HL-60 (cell line): Measurements from ENCODE around the gene C14orf93.
"Not testable (repeated sequence)": the region's sequence is repeated elsewhere in the genome, so short reads cannot be mapped to it uniquely, and the experiment has no call there.

ENCODE experiments used
- DNase-seq, 2 experiments: peaks; one replicate each; pipeline ENCODE4 v3.0.0-alpha.2; 2010 to 2020; ENCODE audit warnings: low read depth in 1 of 2, low spot score in 1 of 2
- H3K27ac ChIP-seq: fragments of 250-450 bp; sonication (Bioruptor Pico); replicated peaks from 2 replicates; pipeline ENCODE4 v1.5.1; 2020; ENCODE audit warnings: mild to moderate bottlenecking, moderate library complexity
- H3K27me3 ChIP-seq: fragments of 250-450 bp; sonication (Bioruptor Pico); 2 replicates; pipeline ENCODE4 v1.5.1; 2021; ENCODE audit warnings: mild to moderate bottlenecking, moderate library complexity; ENCODE audit not compliant: insufficient read depth, poor library complexity, severe bottlenecking
- H3K4me3 ChIP-seq: replicated peaks from 2 replicates; pipeline ENCODE4 v1.5.1; 2011; ENCODE audit warnings: mild to moderate bottlenecking, control low read depth, low read length; ENCODE audit not compliant: insufficient read depth
- CTCF ChIP-seq: IDR thresholded peaks from one replicate; pipeline ENCODE4 v1.5.1; 2011; ENCODE audit warnings: low read length, control low read depth, inconsistent platforms; ENCODE audit not compliant: insufficient read depth
- GABPA ChIP-seq: IDR thresholded peaks from 2 replicates; pipeline ENCODE4 v1.6.1; 2012; ENCODE audit warnings: low read depth
- POLR2AphosphoS5 ChIP-seq: IDR thresholded peaks from 2 replicates; pipeline ENCODE4 v1.6.1; 2012; ENCODE audit warnings: low read depth
- REST ChIP-seq: IDR thresholded peaks from 2 replicates; pipeline ENCODE4 v1.6.1; 2012; ENCODE audit warnings: low read depth; ENCODE audit not compliant: insufficient replicate concordance
- SPI1 ChIP-seq: IDR thresholded peaks from 2 replicates; pipeline ENCODE4 v1.6.1; 2012; ENCODE audit warnings: low read depth, mild to moderate bottlenecking, borderline replicate concordance

Gene C14orf93

DNA sequence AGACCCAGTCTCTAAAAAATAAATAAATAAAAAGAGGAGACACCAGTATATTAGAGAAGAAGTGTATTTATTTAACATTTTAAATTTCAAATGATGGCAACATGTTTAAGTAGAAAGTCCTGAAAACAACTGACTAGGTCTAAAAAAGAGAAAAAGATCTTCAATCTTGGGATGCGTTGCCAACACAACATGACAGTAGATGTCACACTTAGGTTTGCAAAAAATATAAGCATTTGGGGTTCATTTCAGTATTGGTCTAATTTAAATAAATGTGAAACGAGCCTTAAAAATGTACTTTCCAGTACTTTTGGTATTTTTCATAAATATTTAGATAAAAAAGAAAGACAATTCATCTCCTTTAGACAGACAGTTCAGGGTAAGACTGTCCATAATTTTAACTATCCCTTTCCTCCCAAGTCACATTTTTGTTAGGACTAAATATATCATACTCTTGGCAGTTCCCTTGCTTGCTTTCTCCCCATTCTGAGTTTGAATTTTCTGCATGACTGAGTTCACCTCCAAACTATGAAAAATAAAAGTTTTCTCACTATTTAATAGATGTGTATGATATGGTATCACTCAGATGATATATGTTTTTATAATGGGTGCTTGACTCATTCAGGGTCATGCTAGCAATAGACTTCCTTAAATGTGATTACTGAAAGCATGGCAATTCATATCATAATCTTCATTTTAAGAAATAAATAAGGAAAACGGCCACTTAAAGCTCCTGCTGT, 4.3 kb downstream of the C14orf93 start:
- DNase-seq = no peak
- no peak overlapping the region for H3K4me3 ChIP-seq
- TF ChIP-seq SPI1 = peak; percentile 49; the same call in 1 of the 2 replicates
- no peak for TF ChIP-seq CTCF
- peak overlapping the region; percentile 89 for H3K27ac ChIP-seq
- H3K27me3 ChIP-seq = no peaks in the 10 kb centered on the region

- not testable (repeated sequence) for H3K27ac ChIP-seq, H3K4me3 ChIP-seq, DNase-seq, H3K27me3 ChIP-seq
Observed at GRCh38 chr14:23004274-23004673, 5.7 kb downstream of the C14orf93 start.

GRCh38 chr14:23002592-23002991, 7.4 kb downstream of the C14orf93 start:
- H3K27me3 ChIP-seq = no peaks in the 10 kb centered on the region
- no peak overlapping the region for H3K27ac ChIP-seq
- no peak for DNase-seq
- TF ChIP-seq SPI1 = no peak
- TF ChIP-seq REST = no peak
- no peak for TF ChIP-seq CTCF
- TF ChIP-seq GABPA = no peak
- no peak for TF ChIP-seq POLR2AphosphoS5
- no peak overlapping the region for H3K4me3 ChIP-seq

GRCh38 chr14:23000860-23001259, 9.1 kb downstream of the C14orf93 start:
- no peaks in the 10 kb centered on the region for H3K27me3 ChIP-seq
- DNase-seq = no peak
- TF ChIP-seq REST (no peak), CTCF (no peak), POLR2AphosphoS5 (no peak), GABPA (no peak), SPI1 (no peak)
- no peak overlapping the region for H3K4me3 ChIP-seq
- H3K27ac ChIP-seq = no peak overlapping the region
